Measurements from ENCODE around the gene DOCK8. TPM values are rescaled to one million over a fixed set of nuclear protein-coding genes. Genes with fewer than 3 reads are reported as not detected.
"Not testable (repeated sequence)": the region's sequence is repeated elsewhere in the genome, so short reads cannot be mapped to it uniquely, and the experiment has no call there.

Gene DOCK8
- total RNA-seq, 1 experiment from 2014 or later, result 0.12 TPM

DNA sequence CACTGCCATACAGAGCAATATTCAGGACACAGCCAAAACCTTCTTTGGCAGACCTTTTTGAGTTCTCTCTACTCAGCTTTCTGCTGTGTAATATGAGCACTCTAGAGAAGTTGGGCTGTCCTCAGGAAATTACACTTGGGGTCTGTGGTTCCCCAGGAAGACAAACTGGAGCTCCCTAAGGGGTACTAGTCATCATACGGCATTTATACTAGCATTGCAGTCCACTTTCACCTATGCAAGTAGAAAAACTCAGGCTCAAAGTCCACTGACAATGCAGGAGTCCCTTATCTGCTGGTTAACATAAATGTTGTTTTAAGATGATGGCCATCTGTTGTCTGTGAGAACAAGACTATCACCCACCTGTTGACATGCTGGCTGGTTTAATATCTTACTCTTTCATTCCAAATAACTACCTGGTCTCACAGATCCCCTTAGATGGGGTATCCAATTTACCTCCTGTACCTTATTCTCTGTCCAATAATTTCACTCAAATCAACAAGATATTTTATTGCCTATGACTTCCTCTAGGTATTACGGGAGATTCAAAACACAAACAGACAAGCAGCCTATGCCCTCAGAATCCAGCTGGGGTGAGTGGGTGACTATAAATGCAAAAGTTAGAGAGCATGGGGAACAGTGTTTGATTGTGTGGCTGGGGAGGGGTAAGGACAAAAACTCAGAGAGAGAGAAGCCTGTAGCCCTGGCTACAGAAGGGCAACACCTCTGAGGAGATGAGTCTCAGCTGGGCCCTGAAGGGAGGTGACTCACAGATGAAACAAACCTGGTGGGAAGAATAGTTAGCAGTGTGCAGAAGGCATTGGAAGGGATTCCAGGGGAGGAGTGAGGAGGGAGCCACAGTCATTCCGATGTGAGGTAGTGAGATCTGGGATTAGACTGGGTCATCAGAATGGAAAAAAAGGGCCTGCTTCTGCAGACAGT lies 10.2 kb downstream of the DOCK8 start:
- no peak for DNase-seq (ENCODE audit: extremely low read depth, low read depth)

DNA sequence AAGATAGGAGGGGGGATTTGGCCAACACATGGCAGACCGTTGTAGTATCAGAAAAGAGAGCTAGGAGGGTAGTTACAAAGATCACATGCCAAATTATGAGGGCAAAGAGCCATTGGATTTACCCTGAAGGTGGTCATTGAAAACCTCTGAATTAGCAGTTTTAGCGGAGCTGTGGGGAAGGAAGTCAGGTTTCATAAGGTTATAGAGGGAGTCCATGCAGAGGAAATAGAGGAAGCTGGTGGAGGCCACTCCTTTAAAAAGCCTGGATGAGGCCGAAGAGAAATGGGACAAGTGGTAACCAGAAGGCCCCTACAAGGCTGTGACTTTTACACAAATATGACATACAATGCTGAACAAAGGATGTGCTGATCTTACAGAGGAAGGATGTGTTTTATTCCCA lies 13.2 kb downstream of the DOCK8 start:
- no peak for DNase-seq (ENCODE audit: extremely low read depth, low read depth)

DNA sequence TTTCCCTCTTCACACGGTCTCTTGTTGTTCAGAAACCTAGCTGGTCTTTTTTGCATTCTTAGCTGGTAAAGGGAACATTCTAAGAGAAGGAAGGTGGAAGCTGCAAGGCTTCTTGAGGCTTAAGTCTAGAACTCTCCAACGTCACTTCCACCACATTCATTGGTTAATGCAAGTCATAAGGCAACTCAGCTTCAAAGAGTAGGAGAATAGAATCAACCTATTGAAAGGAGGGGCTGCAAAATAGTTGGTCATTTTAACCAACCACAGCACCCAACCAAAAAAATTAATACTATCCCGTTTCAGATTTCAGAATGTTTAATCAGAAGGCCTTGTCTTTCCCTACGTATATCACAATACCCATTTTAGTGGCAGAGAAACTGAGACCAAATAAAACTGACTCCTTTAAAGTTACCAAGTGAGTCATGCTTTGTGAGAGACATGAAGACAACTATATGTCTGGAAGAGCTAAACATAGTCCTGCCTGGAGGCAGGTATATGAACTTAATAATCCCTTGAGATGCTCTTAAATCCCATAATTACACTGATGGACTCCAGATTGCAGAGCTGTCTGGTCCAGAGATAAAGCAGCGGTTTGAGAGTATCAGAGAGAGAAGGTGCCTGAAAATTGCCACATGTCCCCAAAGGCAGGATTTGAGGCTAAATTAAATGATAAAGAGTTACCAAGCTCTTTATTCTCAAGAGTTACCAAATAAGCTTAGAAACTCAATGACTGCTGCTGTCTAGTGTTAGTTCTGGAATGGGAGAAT lies 14.4 kb downstream of the DOCK8 start:
- DNase-seq (ENCODE audit: extremely low read depth, low read depth), result no peak

DNA sequence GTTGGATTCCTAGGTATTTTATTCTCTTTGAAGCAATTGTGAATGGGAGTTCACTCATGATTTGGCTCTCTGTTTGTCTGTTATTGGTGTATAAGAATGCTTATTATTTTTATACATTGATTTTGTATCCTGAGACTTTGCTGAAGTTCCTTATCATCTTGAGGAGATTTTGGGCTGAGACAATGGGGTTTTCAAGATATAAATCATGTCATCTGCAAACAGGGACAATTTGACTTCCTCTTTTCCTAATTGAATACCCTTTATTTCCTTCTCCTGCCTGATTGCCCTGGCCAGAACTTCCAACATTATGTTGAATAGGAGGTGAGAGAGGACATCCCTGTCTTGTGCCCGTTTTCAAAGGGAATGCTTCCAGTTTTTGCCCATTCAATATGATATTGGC lies 17.0 kb downstream of the DOCK8 start:
- DNase-seq (ENCODE audit: extremely low read depth, low read depth), result not testable (repeated sequence)

DNA sequence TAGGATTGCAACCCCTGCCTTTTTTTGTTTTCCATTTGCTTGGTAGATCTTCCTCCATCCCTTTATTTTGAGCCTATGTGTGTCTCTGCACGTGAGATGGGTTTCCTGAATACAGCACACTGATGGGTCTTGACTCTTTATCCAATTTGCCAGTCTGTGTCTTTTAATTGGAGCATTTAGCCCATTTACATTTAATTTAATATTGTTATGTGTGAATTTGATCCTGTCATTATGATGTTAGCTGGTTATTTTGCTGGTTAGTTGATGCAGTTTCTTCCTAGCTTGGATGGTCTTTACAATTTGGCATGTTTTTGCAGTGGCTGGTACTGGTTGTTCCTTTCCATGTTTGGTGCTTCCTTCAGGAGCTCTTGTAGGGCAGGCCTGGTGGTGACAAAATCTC lies 19.0 kb downstream of the DOCK8 start:
- not testable (repeated sequence) for DNase-seq (ENCODE audit: extremely low read depth, low read depth)

DNA sequence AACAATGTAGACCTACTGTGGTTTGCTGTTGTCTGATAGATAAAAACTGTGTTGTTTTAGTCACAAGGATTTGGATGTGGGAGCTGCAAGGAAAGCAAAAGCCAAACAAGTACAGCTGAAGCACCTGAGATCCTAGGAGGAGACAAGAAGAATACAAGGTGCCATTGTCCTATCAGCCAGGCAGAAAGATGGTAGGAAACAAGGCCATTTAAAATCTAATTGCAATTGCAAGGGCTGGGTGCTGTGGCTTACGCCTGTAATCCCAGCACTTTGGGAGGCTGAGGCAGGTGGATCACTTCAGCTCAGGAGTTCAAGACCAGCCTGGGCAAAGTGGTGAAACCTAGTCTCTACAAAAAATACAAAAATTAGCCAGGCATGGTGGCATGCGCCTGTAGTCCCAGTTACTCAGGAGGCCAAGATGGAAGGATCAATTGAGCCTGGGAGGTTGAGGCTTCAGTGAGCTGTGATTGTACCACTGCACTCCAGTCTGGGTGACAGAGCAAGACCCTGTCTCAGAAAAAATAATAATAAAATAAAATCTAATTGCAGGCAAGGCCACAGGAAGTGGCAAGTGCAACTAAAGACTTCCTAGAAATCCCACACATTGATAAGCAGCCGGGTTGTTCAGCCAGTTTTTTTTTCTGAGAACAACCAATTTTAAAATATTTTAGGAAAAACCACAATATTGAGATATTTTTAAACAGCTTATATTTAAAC lies 22.6 kb downstream of the DOCK8 start:
- no peak for DNase-seq (ENCODE audit: extremely low read depth, low read depth)

DNA sequence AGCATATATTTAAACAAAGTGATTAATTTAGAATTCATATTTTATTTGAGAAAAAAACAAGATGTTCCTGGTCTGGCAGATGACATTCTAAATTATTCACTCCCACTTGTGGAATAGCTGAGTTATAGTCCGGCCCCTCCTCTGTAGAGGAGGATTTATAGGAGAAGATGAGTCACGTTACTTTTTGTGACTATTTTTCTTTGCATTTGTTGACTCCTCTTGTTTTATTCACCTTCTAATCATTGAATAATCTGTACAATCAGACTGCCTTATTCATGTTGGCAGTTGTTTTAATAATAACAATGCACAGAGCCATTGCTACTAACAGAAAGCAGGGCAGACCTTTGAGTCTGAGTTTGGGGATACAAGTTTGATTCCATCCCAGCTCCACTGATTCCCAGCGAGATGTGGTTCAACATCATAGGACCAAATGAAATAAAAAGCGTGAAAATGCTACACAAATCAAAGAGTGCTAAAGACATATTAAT lies 23.2 kb downstream of the DOCK8 start:
- DNase-seq (ENCODE audit: extremely low read depth, low read depth), result no peak

DNA sequence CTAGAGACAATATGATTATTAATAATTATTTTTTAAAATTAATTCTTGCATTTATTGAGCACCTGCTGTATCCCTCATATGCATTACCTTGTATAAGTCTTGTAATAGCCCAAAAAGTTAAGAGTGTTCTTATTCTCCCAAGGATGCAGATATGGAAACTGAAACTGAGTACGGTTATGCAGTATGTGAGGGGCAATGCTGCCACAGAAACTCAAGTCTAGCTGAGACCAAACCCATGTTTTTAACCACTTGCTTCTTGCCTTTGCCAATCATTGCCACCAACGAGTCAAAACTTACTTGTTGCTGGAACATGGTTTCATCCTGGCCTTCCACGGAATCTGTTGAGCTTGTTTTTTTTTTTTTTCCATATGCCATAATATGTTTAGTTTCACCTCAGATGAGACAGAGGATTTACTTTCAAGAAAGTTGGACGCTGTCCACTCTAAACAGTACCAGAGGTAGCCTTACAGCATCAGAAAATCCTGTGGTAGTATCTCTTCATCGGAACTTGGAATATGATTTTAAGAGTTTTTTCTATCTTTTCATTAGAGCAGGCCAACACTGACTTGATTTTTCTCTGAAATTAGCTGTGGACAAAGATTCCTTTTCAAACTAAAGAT lies 27.9 kb downstream of the DOCK8 start:
- no peak for DNase-seq (ENCODE audit: extremely low read depth, low read depth)

DNA sequence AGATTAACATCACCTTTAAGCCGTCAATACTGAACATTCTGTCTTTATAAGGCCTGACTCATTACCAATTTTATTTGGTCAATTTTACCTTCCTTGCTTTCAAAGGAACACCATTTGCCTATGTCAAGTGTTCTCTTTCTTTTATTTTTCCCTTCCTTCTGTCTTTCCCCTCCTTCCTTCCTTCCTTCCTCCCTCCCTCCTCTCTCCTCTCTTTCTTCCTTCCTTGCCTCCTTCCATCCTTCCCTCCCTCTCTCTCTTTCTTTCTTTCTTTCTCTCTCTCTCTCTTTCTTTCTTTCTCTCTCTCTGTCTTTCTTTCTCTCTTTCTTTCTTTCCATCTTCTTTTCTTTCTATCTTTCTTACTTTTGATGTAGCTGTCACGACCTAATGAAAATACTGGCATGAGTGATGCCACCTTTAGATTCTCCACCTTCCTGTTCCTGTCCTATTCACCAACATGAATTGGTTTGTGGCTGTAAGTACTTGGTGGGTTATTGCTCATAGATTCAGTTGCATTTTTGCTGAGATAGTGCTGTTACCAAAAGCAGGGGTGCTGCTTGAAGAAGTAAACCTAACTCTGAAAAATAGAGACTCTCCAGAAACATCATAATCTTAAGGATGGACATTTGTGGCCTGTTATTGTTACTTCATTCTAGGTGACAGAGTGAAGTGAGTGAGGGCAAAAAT lies 33.8 kb downstream of the DOCK8 start:
- DNase-seq (ENCODE audit: extremely low read depth, low read depth), result no peak

DNA sequence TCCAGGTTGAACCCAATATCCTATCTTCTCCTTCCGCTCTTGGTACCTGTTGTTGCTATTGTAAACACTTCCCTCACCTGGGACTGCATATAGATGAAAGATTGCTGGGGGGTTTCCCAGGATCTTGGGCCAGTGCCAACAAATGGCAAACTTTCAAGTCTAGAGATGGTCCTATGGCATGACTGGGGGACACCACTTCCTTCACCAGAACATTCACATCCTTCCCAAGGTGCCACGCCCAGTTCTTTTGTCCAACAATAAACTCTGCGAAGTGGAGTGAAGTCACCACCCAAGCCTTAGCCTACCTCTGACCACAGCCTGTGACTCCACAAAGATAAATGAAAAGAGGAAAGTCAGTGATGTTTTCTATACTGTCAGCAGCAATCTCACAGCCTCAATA lies 34.4 kb downstream of the DOCK8 start:
- no peak for DNase-seq (ENCODE audit: extremely low read depth, low read depth)

DNA sequence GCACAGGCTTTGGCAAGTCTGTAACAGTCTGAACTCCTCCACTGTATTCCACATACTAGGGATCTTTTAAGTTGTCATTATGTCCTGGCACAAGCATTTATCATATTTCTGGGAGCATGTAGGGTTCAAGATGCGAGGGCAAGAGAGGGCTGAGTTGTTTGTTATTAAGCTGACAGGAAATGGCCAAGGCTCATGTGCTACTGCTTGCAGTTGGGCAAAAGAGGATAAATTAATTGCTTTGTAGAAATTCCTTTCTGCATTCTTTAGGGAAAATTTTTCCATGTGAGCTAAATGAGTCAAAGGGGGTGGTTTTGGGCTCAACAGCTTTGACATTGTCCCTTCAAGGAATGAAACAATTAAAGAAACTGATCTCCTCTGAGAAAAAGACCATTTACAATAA lies 35.4 kb downstream of the DOCK8 start:
- DNase-seq (ENCODE audit: extremely low read depth, low read depth), result no peak

DNA sequence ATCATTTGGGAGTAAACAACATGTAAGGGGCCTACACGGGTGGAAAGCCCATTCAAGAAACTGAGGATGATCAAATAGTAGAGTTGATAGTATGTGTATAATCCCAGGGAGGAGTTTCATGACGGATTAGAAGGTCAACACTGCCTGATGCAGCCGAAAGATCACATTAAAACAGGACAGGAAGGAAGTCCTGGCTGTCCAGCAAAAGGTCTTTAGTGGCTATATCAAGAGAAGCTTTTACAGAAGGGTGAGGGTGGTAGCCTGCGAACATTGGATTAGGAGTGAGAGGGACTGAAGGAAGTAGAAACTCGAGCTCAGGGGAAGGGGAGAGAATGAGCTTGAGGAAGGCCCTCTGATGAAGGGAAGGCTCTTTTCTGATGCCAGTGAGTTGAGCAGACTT lies 36.0 kb downstream of the DOCK8 start:
- no peak for DNase-seq (ENCODE audit: extremely low read depth, low read depth)

DNA sequence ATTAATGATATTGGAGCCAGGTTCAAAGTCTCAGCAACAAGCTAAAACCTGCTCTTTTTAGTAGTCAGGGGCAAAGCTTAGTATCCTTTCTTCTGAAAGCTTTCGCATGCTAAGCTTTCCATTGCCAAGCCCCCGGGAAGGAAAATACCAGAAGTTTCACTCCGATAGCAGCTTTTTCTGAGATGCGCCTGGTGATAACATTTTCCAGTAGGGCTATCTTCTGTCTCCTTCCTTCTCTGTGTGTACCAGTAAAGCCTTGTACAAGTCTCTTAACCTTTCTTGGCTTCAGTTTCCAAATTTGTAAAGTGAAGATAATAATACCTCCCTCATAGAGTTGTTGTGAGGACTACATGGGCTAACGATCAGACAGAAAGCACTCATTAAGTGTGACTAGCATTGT lies 36.7 kb downstream of the DOCK8 start:
- no peak for DNase-seq (ENCODE audit: extremely low read depth, low read depth)

DNA sequence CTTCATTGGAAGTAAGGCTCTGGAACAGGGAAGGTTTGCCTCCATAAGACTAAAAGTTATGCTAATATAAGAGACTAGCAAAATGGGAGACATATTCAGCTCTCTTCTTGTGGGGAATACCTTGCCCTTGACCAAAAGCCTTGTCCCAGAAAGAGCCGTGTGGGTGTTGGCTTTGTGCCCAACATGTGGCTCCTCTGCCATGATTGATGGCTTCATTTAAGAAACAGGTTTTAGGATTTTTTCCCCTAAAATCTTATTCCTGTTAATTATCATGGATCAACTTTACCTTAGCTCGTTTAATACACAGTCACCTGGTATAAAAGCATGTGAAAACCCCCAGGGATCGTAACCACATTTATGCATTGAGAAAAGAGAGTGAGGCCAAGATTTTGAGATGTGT lies 38.9 kb downstream of the DOCK8 start:
- no peak for DNase-seq (ENCODE audit: extremely low read depth, low read depth)

DNA sequence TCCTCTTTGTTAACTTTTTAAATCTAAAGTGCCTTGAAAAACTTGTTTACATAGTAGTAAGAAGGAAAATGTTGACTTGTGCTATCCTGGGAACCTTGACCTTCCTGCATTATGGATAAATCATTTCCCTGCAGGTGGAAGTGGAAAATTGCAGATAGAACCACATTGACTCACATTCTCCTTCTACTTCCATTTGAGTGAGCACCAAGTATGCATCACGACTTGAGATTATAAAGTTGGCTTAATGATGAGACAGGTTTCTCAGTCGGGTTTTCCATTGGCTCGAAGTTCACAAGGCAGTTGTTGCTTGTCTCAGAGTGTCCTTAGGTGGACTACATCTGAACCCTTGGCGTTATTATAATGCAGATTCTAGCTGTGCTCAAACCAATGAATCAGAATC lies 39.9 kb downstream of the DOCK8 start:
- DNase-seq (ENCODE audit: extremely low read depth, low read depth), result no peak

DNA sequence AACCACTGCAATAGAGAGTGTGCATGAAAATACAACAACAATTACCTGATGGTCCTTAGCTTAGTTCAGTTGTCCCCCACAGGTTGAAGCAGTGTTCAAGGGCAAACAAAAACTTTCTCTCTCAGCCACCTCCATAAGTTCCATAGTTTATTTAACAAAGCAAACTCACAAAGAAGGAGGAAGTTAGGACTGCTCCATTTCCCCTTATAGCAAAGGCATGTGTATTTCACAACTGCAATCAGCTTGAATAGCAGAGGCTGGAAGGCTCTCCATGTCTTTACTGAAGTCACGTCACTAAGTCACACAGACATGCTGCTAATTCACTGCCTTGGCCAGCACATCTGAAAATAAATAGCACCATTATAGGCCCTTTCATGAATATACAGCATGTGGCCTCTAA lies 43.3 kb downstream of the DOCK8 start:
- DNase-seq (ENCODE audit: extremely low read depth, low read depth), result no peak

DNA sequence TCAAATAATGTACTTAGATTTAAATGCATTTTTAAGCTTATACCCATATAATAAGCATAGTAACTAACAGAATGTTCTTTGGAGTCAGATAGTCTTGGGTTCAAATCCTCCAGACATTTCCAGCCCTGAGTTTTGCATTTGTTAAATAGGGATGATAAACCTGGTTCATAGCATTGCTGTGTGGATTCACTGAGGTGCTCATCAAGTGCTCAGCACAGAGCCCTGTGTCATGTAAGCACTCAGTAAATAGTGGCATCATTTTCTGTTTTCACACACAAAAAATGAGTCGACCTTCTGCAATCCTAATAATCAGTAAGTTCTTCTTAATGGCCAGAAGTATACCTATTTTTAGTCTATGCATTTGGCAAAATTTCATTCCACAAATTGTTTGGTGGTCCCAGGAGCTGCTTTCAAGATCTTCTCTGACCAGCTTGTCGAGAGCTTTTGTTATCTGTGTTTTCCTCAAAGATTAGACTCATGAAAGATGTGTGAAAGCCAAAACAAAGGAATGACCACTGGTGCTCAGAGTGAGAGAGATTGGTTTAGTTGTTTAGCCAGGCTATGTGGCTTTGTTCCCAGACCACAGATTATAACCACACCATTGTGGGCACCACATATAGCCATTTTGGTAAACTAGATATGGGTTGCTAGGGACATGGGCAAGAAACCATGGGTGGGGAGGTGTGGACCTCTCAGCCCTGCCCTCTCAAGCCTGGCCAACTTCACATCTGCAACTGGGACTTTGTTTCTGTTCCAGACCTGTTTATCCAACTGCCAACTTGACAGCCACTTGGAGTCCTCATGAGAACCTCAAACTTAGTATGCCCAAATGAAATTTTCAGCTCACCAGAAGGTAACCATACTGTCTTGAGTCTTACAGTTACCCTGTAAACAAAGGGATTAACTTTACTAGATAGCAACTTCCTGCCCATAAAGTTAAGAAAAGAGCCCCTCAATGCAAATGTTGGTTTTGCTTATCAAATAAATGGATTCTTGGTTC lies 45.0 kb downstream of the DOCK8 start:
- no peak for DNase-seq (ENCODE audit: extremely low read depth, low read depth)

DNA sequence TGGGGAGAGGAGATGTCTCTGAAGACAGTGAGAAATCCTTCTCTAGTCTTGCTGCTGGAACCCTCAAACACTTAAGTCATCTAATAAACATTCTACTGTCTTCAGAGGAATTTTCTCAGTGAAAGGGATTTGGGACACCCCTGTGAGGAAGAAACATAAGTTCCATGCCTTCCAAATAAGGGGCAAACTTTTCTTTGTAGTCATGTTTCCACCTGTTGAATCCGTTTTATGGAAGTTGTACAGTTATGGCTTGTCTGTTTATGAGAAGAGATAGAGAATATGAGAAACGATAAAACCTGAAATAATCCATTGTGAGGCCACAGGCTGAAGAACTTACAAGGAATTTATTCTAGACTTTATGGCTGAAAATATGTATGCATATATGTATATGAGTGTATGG lies 49.6 kb downstream of the DOCK8 start:
- DNase-seq (ENCODE audit: extremely low read depth, low read depth), result no peak
